Right atrium auricular region (tissue), 2 donors: ENCODE data around the gene SLC28A2. TPM values are rescaled to one million over a fixed set of nuclear protein-coding genes. Genes with fewer than 3 reads are reported as not detected.

ENCODE experiments used
- DNase-seq: peaks from one replicate; pipeline ENCODE4 v3.0.0-alpha.2; 2019; ENCODE audit warnings: low spot score
- H3K27ac ChIP-seq, 2 donors: fragments of 200-600 bp; sonication (generic); 1 replicate in 1 of 2; 2 replicates in 1 of 2; pipeline ENCODE4 v1.5.1; 2016 to 2019
- H3K27me3 ChIP-seq, 2 donors: fragments of 200-600 bp; sonication (generic); one replicate each; pipeline versions ENCODE4 v1.5.1 to v1.6.0; 2017 to 2019
- H3K36me3 ChIP-seq: fragments of 200-600 bp; sonication (generic); one replicate; pipeline ENCODE4 v1.5.1; 2016
- H3K4me1 ChIP-seq, 2 donors: fragments of 200-600 bp; sonication (generic); one replicate each; pipeline versions ENCODE4 v1.5.1 to v1.6.0; 2017 to 2019
- H3K4me3 ChIP-seq, 2 donors: fragments of 200-600 bp; sonication (generic); 1 replicate in 1 of 2; 2 replicates in 1 of 2; pipeline ENCODE4 v1.5.1; 2017 to 2019; ENCODE audit warnings: mild to moderate bottlenecking in 1 of 2, moderate library complexity in 1 of 2
- H3K9me3 ChIP-seq, 2 donors: fragments of 200-600 bp; sonication (generic); one replicate each; pipeline ENCODE4 v1.5.1; 2019
- CTCF ChIP-seq, 2 donors: fragments of 200-600 bp; sonication (generic); IDR thresholded peaks; one replicate each; pipeline ENCODE4 v1.5.1; 2019; ENCODE audit warnings: antibody characterized with exemption in 2 of 2
- total RNA-seq, 2 donors: library from RNA; depleted of rRNA; stranded (reverse); fragments of >200 nt; gene quantifications; one replicate each; pipeline ENCODE4 v1.1.0, GENCODE V29; 2016

Gene SLC28A2
- total RNA-seq, 2 donors from 2014 or later = not detected

- Histone ChIP-seq H3K4me1 (no peaks in the 10 kb centered on the region), H3K36me3 (no peaks in the 10 kb centered on the region), H3K27ac (no peak overlapping the region), H3K27me3 (no peaks in the 10 kb centered on the region), H3K9me3 (no peaks in the 10 kb centered on the region), H3K4me3 (no peak overlapping the region)
- no peak for TF ChIP-seq CTCF (IDR thresholded peaks at IDR 0.05)
- DNase-seq = no peak
Measured at GRCh38 chr15:45221967-45222366, 30.1 kb upstream of the SLC28A2 start.

DNA sequence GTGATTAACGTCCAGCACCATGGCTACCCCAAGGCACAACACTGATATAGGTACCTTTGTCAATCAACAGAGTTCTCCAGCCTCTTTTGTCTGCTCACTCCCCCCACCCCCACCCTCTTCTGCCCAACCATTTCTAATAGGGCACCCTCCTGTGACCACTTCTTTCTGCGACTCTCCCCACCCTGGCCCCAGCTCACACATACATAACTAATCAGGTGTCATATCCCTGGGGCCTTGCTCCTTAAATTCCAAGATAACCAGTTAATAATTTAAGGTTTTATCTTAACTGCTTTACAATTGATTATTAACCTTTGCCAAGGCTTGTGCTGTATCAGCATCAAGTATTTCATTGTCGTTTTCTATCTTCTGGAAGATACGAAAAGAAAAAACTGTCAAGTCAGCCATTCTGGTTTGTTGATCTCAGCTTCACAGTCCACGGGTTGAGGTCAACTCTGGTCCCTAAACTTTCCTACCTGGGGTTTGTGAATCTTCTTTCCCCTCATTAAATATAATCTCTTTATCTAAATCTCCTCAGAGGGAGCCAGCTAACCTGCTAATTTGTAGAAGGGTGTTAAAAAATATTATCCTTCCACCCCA lies 27.3 kb upstream of the SLC28A2 start:
- Histone ChIP-seq H3K9me3 (no peaks in the 10 kb centered on the region), H3K27ac (no peak overlapping the region), H3K4me1 (peaks cover 0 to 2% of the 10 kb centered on the region in 2 donors), H3K27me3 (no peaks in the 10 kb centered on the region), H3K4me3 (no peak overlapping the region), H3K36me3 (no peaks in the 10 kb centered on the region)
- TF ChIP-seq CTCF (IDR thresholded peaks at IDR 0.05) = no peak
- DNase-seq = no peak

DNA sequence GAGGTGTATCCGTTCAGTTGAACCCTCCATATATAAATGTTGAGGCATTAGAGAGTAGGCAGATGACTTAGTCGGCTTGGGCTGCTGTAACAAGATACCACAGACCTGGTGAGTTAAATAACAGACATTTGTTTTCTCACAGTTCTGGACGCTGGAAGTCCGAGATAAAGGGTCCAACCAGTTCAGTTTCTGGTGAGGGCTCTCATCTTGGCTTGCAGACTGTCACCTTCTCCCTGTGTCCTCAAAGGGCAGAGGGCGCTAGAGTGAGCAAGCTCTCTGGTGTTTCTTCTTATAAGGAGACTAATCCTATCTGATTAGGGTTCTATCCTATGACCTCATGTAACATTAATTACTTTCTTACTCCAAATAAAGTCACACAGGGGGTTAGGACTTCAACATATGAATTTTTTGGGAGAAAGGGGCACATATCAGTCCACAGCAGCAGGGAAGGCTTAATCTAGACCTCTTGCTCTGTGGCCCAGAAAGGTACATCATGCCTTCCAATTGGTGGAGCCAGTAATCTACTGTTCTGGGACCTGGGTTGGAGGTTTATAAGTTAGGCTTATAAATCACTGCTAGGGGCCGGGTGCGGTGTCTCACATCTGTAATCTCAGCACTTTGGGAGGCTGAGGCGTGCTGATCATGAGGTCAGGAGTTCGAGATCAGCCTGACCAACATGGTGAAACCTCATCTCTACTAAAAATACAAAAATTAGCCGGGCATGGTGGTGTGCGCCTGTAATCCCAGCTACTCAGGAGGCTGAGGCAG lies 26.3 kb upstream of the SLC28A2 start:
- Histone ChIP-seq H3K27ac (no peak overlapping the region), H3K9me3 (no peaks in the 10 kb centered on the region), H3K36me3 (no peaks in the 10 kb centered on the region), H3K27me3 (no peaks in the 10 kb centered on the region), H3K4me3 (no peak overlapping the region), H3K4me1 (peaks cover 0 to 9% of the 10 kb centered on the region in 2 donors)
- TF ChIP-seq CTCF (IDR thresholded peaks at IDR 0.05) = no peak
- no peak for DNase-seq

GRCh38 chr15:45228931-45229330 lies 23.1 kb upstream of the SLC28A2 start:
- TF ChIP-seq CTCF (IDR thresholded peaks at IDR 0.05) = no peak
- H3K27ac ChIP-seq = peak overlapping the region in 1 of 2 donors; percentile 87
- H3K27me3 ChIP-seq = no peaks in the 10 kb centered on the region
- peaks cover 0 to 2% of the 10 kb centered on the region in 2 donors for H3K9me3 ChIP-seq
- no peaks in the 10 kb centered on the region for H3K36me3 ChIP-seq
- DNase-seq = no peak
- peaks cover 0 to 9% of the 10 kb centered on the region in 2 donors for H3K4me1 ChIP-seq
- no peak overlapping the region for H3K4me3 ChIP-seq

DNA sequence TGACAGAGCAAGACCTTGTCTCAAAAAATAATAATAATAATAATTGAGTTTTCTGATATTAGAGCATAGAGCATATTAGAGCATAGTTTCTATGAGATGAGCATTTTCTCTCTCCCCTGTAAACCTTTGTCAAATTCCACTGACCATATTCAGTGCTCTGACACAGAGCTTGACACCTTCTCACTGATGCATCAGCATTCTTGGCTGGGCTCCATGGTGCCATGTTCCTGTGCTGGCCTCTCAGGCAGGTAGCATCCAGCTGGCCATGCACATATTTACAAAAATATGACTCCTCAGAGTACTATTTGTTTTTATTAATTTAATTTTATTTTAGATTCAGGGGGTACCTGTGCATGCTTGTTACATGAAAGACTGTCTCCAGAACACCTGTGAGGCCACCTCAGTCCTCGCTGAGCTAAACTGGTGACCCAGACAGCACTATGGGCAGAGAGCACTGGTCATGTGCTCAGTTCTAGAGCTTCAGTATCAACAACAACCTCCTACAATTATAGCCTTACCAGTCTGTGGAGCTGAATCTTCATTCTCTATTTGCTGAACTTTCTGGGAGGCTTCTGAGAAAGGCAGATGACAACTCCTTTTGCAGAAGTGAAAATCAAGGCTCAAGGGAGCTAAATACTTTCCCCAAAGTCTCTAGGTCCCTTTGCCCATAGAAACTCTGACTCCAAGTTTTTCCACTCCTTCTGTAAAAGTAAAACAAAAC lies 21.6 kb upstream of the SLC28A2 start:
- H3K36me3 ChIP-seq = no peaks in the 10 kb centered on the region
- peaks cover 0 to 17% of the 10 kb centered on the region in 2 donors for H3K9me3 ChIP-seq
- DNase-seq = no peak
- H3K4me1 ChIP-seq = peaks cover 0 to 9% of the 10 kb centered on the region in 2 donors
- no peak for TF ChIP-seq CTCF (IDR thresholded peaks at IDR 0.05)
- H3K4me3 ChIP-seq = no peak overlapping the region
- no peaks in the 10 kb centered on the region for H3K27me3 ChIP-seq
- H3K27ac ChIP-seq = peak overlapping the region; percentile 67 to 87
